Central memory CD8-positive, alpha-beta T cell (primary cell): ENCODE results near the gene E4F1.
"Not testable (repeated sequence)": the region's sequence is repeated elsewhere in the genome, so short reads cannot be mapped to it uniquely, and the experiment has no call there.

Experiments used
- ATAC-seq: fragments of 150-1000 bp; cut with Tn5 transposase; replicated peaks from 2 replicates; pipeline ENCODE4 v1.10.0; 2022; ENCODE audit warnings: mild to moderate bottlenecking, moderate FRiP score, moderate number of reproducible peaks; ENCODE audit not compliant: poor library complexity, severe bottlenecking; ENCODE audit errors: extremely low read depth
- DNase-seq, 2 donors: peaks; one replicate each; pipeline ENCODE4 v3.0.0; 2021; ENCODE audit warnings: low spot score in 2 of 2
- H3K27ac Mint-ChIP-seq: one replicate; pipeline ENCODE4 v1.8.0; 2022; ENCODE audit warnings: low read depth, mild to moderate bottlenecking, moderate library complexity, mixed read lengths
- H3K27me3 Mint-ChIP-seq: one replicate; pipeline ENCODE4 v1.8.0; 2022; ENCODE audit warnings: mixed read lengths
- H3K36me3 Mint-ChIP-seq: one replicate; pipeline ENCODE4 v1.8.0; 2022; ENCODE audit warnings: mild to moderate bottlenecking, moderate library complexity, mixed read lengths; ENCODE audit not compliant: insufficient read depth
- H3K4me1 Mint-ChIP-seq: one replicate; pipeline ENCODE4 v1.8.0; 2022; ENCODE audit warnings: mixed read lengths
- H3K4me3 Mint-ChIP-seq: one replicate; pipeline ENCODE4 v1.8.0; 2022; ENCODE audit warnings: mild to moderate bottlenecking, moderate library complexity, mixed read lengths
- H3K9me3 Mint-ChIP-seq: one replicate; pipeline ENCODE4 v1.8.0; 2022; ENCODE audit warnings: mixed read lengths

Gene E4F1

GRCh38 chr16:2252806-2253148, 29.4 kb downstream of the E4F1 start:
- no peak for DNase-seq
- ATAC-seq, result no peak

GRCh38 chr16:2253293-2253692, 29.9 kb downstream of the E4F1 start:
- H3K9me3 Mint-ChIP-seq, result no peaks in the 10 kb centered on the region
- no peak for DNase-seq
- H3K4me3 Mint-ChIP-seq, result no peak overlapping the region

More at GRCh38 chr16:2252806-2253148, 29.4 kb downstream of the E4F1 start:
- no peaks in the 10 kb centered on the region for H3K27me3 Mint-ChIP-seq
- H3K36me3 Mint-ChIP-seq, result peaks cover 55% of the 10 kb centered on the region
- peaks cover 6% of the 10 kb centered on the region for H3K4me1 Mint-ChIP-seq
- H3K9me3 Mint-ChIP-seq, result no peaks in the 10 kb centered on the region
- peak overlapping the region; percentile 25 for H3K27ac Mint-ChIP-seq
- H3K4me3 Mint-ChIP-seq, result peak overlapping the region; percentile 81

GRCh38 chr16:2256531-2257140, 33.2 kb downstream of the E4F1 start:
- H3K4me1 Mint-ChIP-seq, result peaks cover 6% of the 10 kb centered on the region
- DNase-seq (no peak), ATAC-seq (no peak)
- H3K27me3 Mint-ChIP-seq, result no peaks in the 10 kb centered on the region
- no peaks in the 10 kb centered on the region for H3K9me3 Mint-ChIP-seq
- no peak overlapping the region for H3K27ac Mint-ChIP-seq
- H3K36me3 Mint-ChIP-seq, result peaks cover 75% of the 10 kb centered on the region
- H3K4me3 Mint-ChIP-seq, result no peak overlapping the region

More at GRCh38 chr16:2253293-2253692, 29.9 kb downstream of the E4F1 start:
- Mint-ChIP-seq H3K36me3 (peaks cover 58% of the 10 kb centered on the region), H3K27me3 (no peaks in the 10 kb centered on the region), H3K27ac (peak overlapping the region; percentile 25), H3K4me1 (peaks cover 6% of the 10 kb centered on the region)
- no peak for ATAC-seq

GRCh38 chr16:2257726-2258125, 34.3 kb downstream of the E4F1 start:
- Mint-ChIP-seq H3K27me3 (no peaks in the 10 kb centered on the region), H3K27ac (no peak overlapping the region), H3K9me3 (no peaks in the 10 kb centered on the region), H3K4me3 (no peak overlapping the region), H3K4me1 (peaks cover 6% of the 10 kb centered on the region), H3K36me3 (peaks cover 76% of the 10 kb centered on the region)
- no peak for ATAC-seq
- DNase-seq, result no peak

GRCh38 chr16:2258530-2258929, 35.1 kb downstream of the E4F1 start:
- H3K4me3 Mint-ChIP-seq, DNase-seq, H3K9me3 Mint-ChIP-seq, H3K4me1 Mint-ChIP-seq, H3K27ac Mint-ChIP-seq, ATAC-seq, H3K27me3 Mint-ChIP-seq: not testable (repeated sequence)
- peaks cover 79% of the 10 kb centered on the region for H3K36me3 Mint-ChIP-seq

- Mint-ChIP-seq H3K27ac (no peak overlapping the region), H3K27me3 (no peaks in the 10 kb centered on the region), H3K4me1 (peaks cover 18% of the 10 kb centered on the region), H3K4me3 (no peak overlapping the region), H3K9me3 (no peaks in the 10 kb centered on the region), H3K36me3 (peaks cover 73% of the 10 kb centered on the region)
- DNase-seq (no peak), ATAC-seq (no peak)
Measured at GRCh38 chr16:2260250-2260649, 36.9 kb downstream of the E4F1 start.

- ATAC-seq, H3K9me3 Mint-ChIP-seq, DNase-seq, H3K27me3 Mint-ChIP-seq, H3K4me3 Mint-ChIP-seq: not testable (repeated sequence)
- Mint-ChIP-seq H3K4me1 (peaks cover 23% of the 10 kb centered on the region), H3K36me3 (peaks cover 62% of the 10 kb centered on the region), H3K27ac (peak overlapping the region; percentile 38)
Measured at GRCh38 chr16:2263026-2263425, 39.6 kb downstream of the E4F1 start.

- Mint-ChIP-seq H3K36me3 (peaks cover 47% of the 10 kb centered on the region), H3K4me3 (peak overlapping the region; percentile 99), H3K4me1 (peaks cover 41% of the 10 kb centered on the region), H3K27ac (peak overlapping the region; percentile 99)
- not testable (repeated sequence) for ATAC-seq, H3K9me3 Mint-ChIP-seq, H3K27me3 Mint-ChIP-seq, DNase-seq
Measured at GRCh38 chr16:2266887-2267286, 43.5 kb downstream of the E4F1 start.

- H3K9me3 Mint-ChIP-seq, DNase-seq, H3K27me3 Mint-ChIP-seq: not testable (repeated sequence)
- peaks cover 44% of the 10 kb centered on the region for H3K36me3 Mint-ChIP-seq
- H3K4me1 Mint-ChIP-seq, result peaks cover 41% of the 10 kb centered on the region
- peak overlapping the region; percentile 99 for H3K4me3 Mint-ChIP-seq
- ATAC-seq, result peak; percentile 45
- H3K27ac Mint-ChIP-seq, result peak overlapping the region; percentile 99
Measured at GRCh38 chr16:2267505-2267912, 44.1 kb downstream of the E4F1 start.

- Mint-ChIP-seq H3K9me3 (no peaks in the 10 kb centered on the region), H3K36me3 (peaks cover 40% of the 10 kb centered on the region), H3K27ac (peak within 1 kb of the TSS; percentile 99), H3K4me3 (peak within 1 kb of the TSS; percentile 99), H3K4me1 (peaks cover 41% of the 10 kb centered on the region), H3K27me3 (no peaks in the 10 kb centered on the region)
- DNase-seq (peak; percentile 93 to 94), ATAC-seq (peak; percentile 79)
Measured at GRCh38 chr16:2267913-2268666, 44.7 kb downstream of the E4F1 start, which contains the start of gene RNPS1. TSS of gene RNPS1 (minus strand) at chr16:2268126. CDS start at chr16:2264643, 3,483 bp downstream.

- Mint-ChIP-seq H3K27me3 (no peaks in the 10 kb centered on the region), H3K9me3 (no peaks in the 10 kb centered on the region), H3K4me1 (peaks cover 31% of the 10 kb centered on the region), H3K36me3 (peaks cover 29% of the 10 kb centered on the region), H3K27ac (no peak overlapping the region), H3K4me3 (peak overlapping the region; percentile 99)
- DNase-seq (no peak), ATAC-seq (no peak)
Measured at GRCh38 chr16:2270070-2270462, 46.7 kb downstream of the E4F1 start.

- DNase-seq, result no peak
- ATAC-seq, result no peak
- Mint-ChIP-seq H3K36me3 (peaks cover 29% of the 10 kb centered on the region), H3K27me3 (no peaks in the 10 kb centered on the region), H3K9me3 (no peaks in the 10 kb centered on the region), H3K4me1 (peaks cover 28% of the 10 kb centered on the region), H3K27ac (no peak overlapping the region), H3K4me3 (no peak overlapping the region)
Measured at GRCh38 chr16:2270588-2271470, 47.4 kb downstream of the E4F1 start.
